H9 (cell line): ENCODE results near the gene SLC39A2. TPM values are rescaled to one million over a fixed set of nuclear protein-coding genes. Genes with fewer than 3 reads are reported as not detected.

Experiments
- DNase-seq: peaks from one replicate; pipeline ENCODE4 v3.0.0-alpha.2; 2017
- H2AFZ ChIP-seq: one replicate; pipeline ENCODE4 v1.6.1; 2013; ENCODE audit warnings: mild to moderate bottlenecking, low read length, control low read depth, moderate library complexity
- H2AK5ac ChIP-seq: 2 replicates; pipeline ENCODE4 v1.6.1; 2013; ENCODE audit warnings: low read length, control low read depth, mixed read lengths; ENCODE audit not compliant: insufficient read length
- H2BK120ac ChIP-seq: one replicate; pipeline ENCODE4 v1.6.1; 2013; ENCODE audit warnings: low read depth, mild to moderate bottlenecking, low read length, control low read depth, inconsistent platforms; ENCODE audit not compliant: poor library complexity, severe bottlenecking
- H2BK12ac ChIP-seq: 2 replicates; pipeline ENCODE4 v1.6.1; 2013; ENCODE audit warnings: low read length, control low read depth, mixed read lengths, low read depth; ENCODE audit not compliant: insufficient read length
- H2BK15ac ChIP-seq: 2 replicates; pipeline ENCODE4 v1.6.1; 2013; ENCODE audit warnings: low read depth, low read length, control low read depth
- H2BK20ac ChIP-seq: one replicate; pipeline ENCODE4 v1.6.1; 2013; ENCODE audit warnings: low read depth, mild to moderate bottlenecking, low read length, control low read depth, inconsistent platforms; ENCODE audit not compliant: poor library complexity, severe bottlenecking
- H2BK5ac ChIP-seq: 2 replicates; pipeline ENCODE4 v1.6.1; 2013; ENCODE audit warnings: low read length, control low read depth, mixed read lengths; ENCODE audit not compliant: insufficient read length
- H3K14ac ChIP-seq: 2 replicates; pipeline ENCODE4 v1.6.1; 2013; ENCODE audit warnings: low read length, control low read depth; ENCODE audit not compliant: insufficient read depth
- H3K18ac ChIP-seq: 2 replicates; pipeline ENCODE4 v1.6.1; 2013; ENCODE audit warnings: low read depth, mild to moderate bottlenecking, mixed read lengths, low read length, control low read depth; ENCODE audit not compliant: insufficient read length
- H3K23ac ChIP-seq: 2 replicates; pipeline ENCODE4 v1.6.1; 2013; ENCODE audit warnings: low read length, control low read depth, mixed read lengths, low read depth; ENCODE audit not compliant: insufficient read length
- H3K23me2 ChIP-seq: 2 replicates; pipeline ENCODE4 v1.6.1; 2013; ENCODE audit warnings: low read depth, mild to moderate bottlenecking, mixed read lengths, low read length, control low read depth; ENCODE audit not compliant: insufficient read length, poor library complexity, severe bottlenecking
- H3K27ac ChIP-seq: 2 replicates; pipeline ENCODE4 v1.5.1; 2013; ENCODE audit warnings: low read length, control low read depth, mixed read lengths, low read depth; ENCODE audit not compliant: insufficient read length
- H3K27me3 ChIP-seq: 2 replicates; pipeline ENCODE4 v1.6.1; 2013; ENCODE audit warnings: low read length, control low read depth, inconsistent platforms; ENCODE audit not compliant: insufficient read depth
- H3K4ac ChIP-seq: 2 replicates; pipeline ENCODE4 v1.6.1; 2013; ENCODE audit warnings: low read depth, mild to moderate bottlenecking, control low read depth, inconsistent platforms, low read length, moderate library complexity
- H3K4me1 ChIP-seq: 2 replicates; pipeline ENCODE4 v1.6.1; 2013; ENCODE audit warnings: low read length, control low read depth, inconsistent platforms; ENCODE audit not compliant: insufficient read depth
- H3K4me2 ChIP-seq: 2 replicates; pipeline ENCODE4 v1.6.1; 2013; ENCODE audit warnings: low read length, control low read depth, mixed read lengths; ENCODE audit not compliant: insufficient read length, insufficient read depth
- H3K56ac ChIP-seq: 2 replicates; pipeline ENCODE4 v1.6.1; 2013; ENCODE audit warnings: low read depth, mild to moderate bottlenecking, mixed read lengths, low read length, control low read depth; ENCODE audit not compliant: insufficient read length
- H3K79me1 ChIP-seq: 2 replicates; pipeline ENCODE4 v1.6.1; 2013; ENCODE audit warnings: low read depth, mild to moderate bottlenecking, moderate library complexity, low read length, control low read depth, inconsistent platforms; ENCODE audit not compliant: insufficient read depth, poor library complexity, severe bottlenecking
- H3K79me2 ChIP-seq: 2 replicates; pipeline ENCODE4 v1.6.1; 2013; ENCODE audit warnings: low read length, control low read depth, inconsistent platforms; ENCODE audit not compliant: insufficient read depth
- H3K9ac ChIP-seq: 2 replicates; pipeline ENCODE4 v1.6.1; 2013; ENCODE audit warnings: low read length, control low read depth, mixed read lengths; ENCODE audit not compliant: insufficient read length; ENCODE audit errors: extremely low read depth
- H3K9me3 ChIP-seq: one replicate; pipeline ENCODE4 v1.6.1; 2013; ENCODE audit warnings: low read depth, low read length, inconsistent platforms; ENCODE audit not compliant: control insufficient read depth
- H3T11ph ChIP-seq: one replicate; pipeline ENCODE4 v1.6.1; 2013; ENCODE audit warnings: mild to moderate bottlenecking, low read length, control low read depth, inconsistent platforms
- H4K20me1 ChIP-seq: one replicate; pipeline ENCODE4 v1.6.1; 2013; ENCODE audit not compliant: control insufficient read depth, insufficient read length, insufficient read depth
- H4K5ac ChIP-seq: 2 replicates; pipeline ENCODE4 v1.6.1; 2013; ENCODE audit warnings: low read depth, mild to moderate bottlenecking, mixed read lengths, low read length, control low read depth; ENCODE audit not compliant: insufficient read length
- H4K8ac ChIP-seq: replicated peaks from 2 replicates; pipeline ENCODE4 v1.6.1; 2013; ENCODE audit warnings: low read length, control low read depth, mixed read lengths, low read depth; ENCODE audit not compliant: insufficient read length
- H4K91ac ChIP-seq: 2 replicates; pipeline ENCODE4 v1.6.1; 2013; ENCODE audit warnings: low read depth, mild to moderate bottlenecking, moderate library complexity, mixed read lengths, low read length, control low read depth; ENCODE audit not compliant: insufficient read length
- H3K27ac Mint-ChIP-seq, 3 experiments: 2 replicates in 2 of 3; 3 replicates in 1 of 3; pipeline ENCODE4 v1.8.0; 2020 to 2021; ENCODE audit warnings: mixed read lengths in 3 of 3, mild to moderate bottlenecking in 1 of 3, moderate library complexity in 1 of 3
- H3K27me3 Mint-ChIP-seq: 2 replicates; pipeline ENCODE4 v1.8.0; 2021; ENCODE audit warnings: low read depth, mild to moderate bottlenecking, moderate library complexity, mixed read lengths
- H3K36me3 Mint-ChIP-seq, 3 experiments: 2 replicates in 2 of 3; 3 replicates in 1 of 3; pipeline ENCODE4 v1.8.0; 2020 to 2021; ENCODE audit warnings: low read depth in 3 of 3, mixed read lengths in 3 of 3; ENCODE audit not compliant: insufficient read depth in 1 of 3
- H3K4me1 Mint-ChIP-seq, 2 experiments: 2 replicates each; pipeline ENCODE4 v1.8.0; 2020; ENCODE audit warnings: mixed read lengths in 2 of 2
- H3K4me3 Mint-ChIP-seq, 2 experiments: 2 replicates in 1 of 2; 3 replicates in 1 of 2; pipeline ENCODE4 v1.8.0; 2020 to 2021; ENCODE audit warnings: mild to moderate bottlenecking in 2 of 2, mixed read lengths in 2 of 2, moderate library complexity in 1 of 2
- H3K9me3 Mint-ChIP-seq, 2 experiments: 2 replicates in 1 of 2; 3 replicates in 1 of 2; pipeline ENCODE4 v1.8.0; 2020; ENCODE audit warnings: mild to moderate bottlenecking in 2 of 2, mixed read lengths in 2 of 2, moderate library complexity in 1 of 2
- CTCF ChIP-seq: fragments of 200-600 bp; sonication (generic); conservative IDR thresholded peaks from 3 replicates; pipeline ENCODE4 v1.8.0; 2021; ENCODE audit warnings: antibody characterized with exemption, mild to moderate bottlenecking
- WGBS: extraction: QIAGEN DNeasy Blood & Tissue Kit; methylation state at CpG from one replicate; pipeline ENCODE4 v1.1.7; 2013; ENCODE audit warnings: missing lambda C conversion rate, low lambda C conversion rate, mixed read lengths; ENCODE audit not compliant: insufficient read length; ENCODE audit errors: extremely low coverage; 5-methylcytosine and 5-hydroxymethylcytosine counted together
- total RNA-seq: library from RNA; stranded (reverse); gene quantifications from 2 replicates; pipeline ENCODE4 v1.2.1, GENCODE V29; 2021

The SLC39A2 gene
- total RNA-seq, 1 experiment from 2014 or later = not detected

- H3K9me3 ChIP-seq = no peaks in the 10 kb centered on the region
- no peak overlapping the region for H2BK20ac ChIP-seq
- no peak overlapping the region for H3T11ph ChIP-seq
- Mint-ChIP-seq H3K4me1 (peaks cover 8 to 12% of the 10 kb centered on the region in 2 experiments), H3K4me3 (no peak overlapping the region), H3K9me3 (no peaks in the 10 kb centered on the region), H3K36me3 (no peaks in the 10 kb centered on the region), H3K27ac (no peak overlapping the region), H3K27me3 (peaks cover 31% of the 10 kb centered on the region)
- H3K14ac ChIP-seq = no peak overlapping the region
- H4K5ac ChIP-seq = no peak overlapping the region
- no peak overlapping the region for H4K8ac ChIP-seq
- no peak overlapping the region for H3K23ac ChIP-seq
- no peak overlapping the region for H4K91ac ChIP-seq
- no peak for DNase-seq
- no peak overlapping the region for H2BK120ac ChIP-seq
- H2BK5ac ChIP-seq = no peak overlapping the region
- peaks cover 6% of the 10 kb centered on the region for H3K23me2 ChIP-seq
- H3K9ac ChIP-seq = no peak overlapping the region
- no peaks in the 10 kb centered on the region for H3K79me2 ChIP-seq
- H3K4me2 ChIP-seq = no peak overlapping the region
- H3K79me1 ChIP-seq = no peaks in the 10 kb centered on the region
- H3K27me3 ChIP-seq = no peaks in the 10 kb centered on the region
- no peak overlapping the region for H2AK5ac ChIP-seq
- H2BK15ac ChIP-seq = no peak overlapping the region
- no peak overlapping the region for H3K56ac ChIP-seq
- H2BK12ac ChIP-seq = no peak overlapping the region
- no peaks in the 10 kb centered on the region for H3K4me1 ChIP-seq
- no peak overlapping the region for H2AFZ ChIP-seq
- no peak overlapping the region for H3K27ac ChIP-seq
- no CpG with 5 or more reads among the region's 3 CpGs for WGBS
- H3K4ac ChIP-seq = no peak overlapping the region
- TF ChIP-seq CTCF = no peak
- no peak overlapping the region for H3K18ac ChIP-seq
- H4K20me1 ChIP-seq = no peaks in the 10 kb centered on the region
Measured at GRCh38 chr14:20969336-20969735, 29.8 kb upstream of the SLC39A2 start.
